Ovary (tissue), 9 donors: ENCODE results near the gene CTNND2. TPM values are rescaled to one million over a fixed set of nuclear protein-coding genes. Genes with fewer than 3 reads are reported as not detected.

ENCODE experiments used
- DNase-seq, 5 donors: peaks; one replicate each; pipeline ENCODE4 v3.0.0-alpha.2; 2019 to 2020
- H3K27ac ChIP-seq, 2 donors: fragments of 200-600 bp; one replicate each; pipeline versions ENCODE4 v1.5.1 to v1.8.0; 2019 to 2022
- H3K27me3 ChIP-seq: fragments of 200-600 bp; one replicate; pipeline ENCODE4 v1.8.0; 2022
- H3K36me3 ChIP-seq: fragments of 200-600 bp; sonication (generic); one replicate; pipeline ENCODE4 v1.5.1; 2019
- H3K4me1 ChIP-seq: one replicate; pipeline ENCODE4 v1.8.1; 2013; ENCODE audit warnings: mild to moderate bottlenecking, moderate library complexity; ENCODE audit not compliant: insufficient read depth
- H3K4me3 ChIP-seq: fragments of 200-600 bp; sonication (generic); one replicate; pipeline ENCODE4 v1.5.1; 2017
- H3K9me3 ChIP-seq, 2 donors: fragments of 200-600 bp in 1 of 2; sonication (generic) in 1 of 2; one replicate each; pipeline versions ENCODE4 v1.5.1 to v1.8.1; 2013 to 2019; ENCODE audit warnings: mild to moderate bottlenecking in 1 of 2, moderate library complexity in 1 of 2
- EP300 ChIP-seq: sonication (generic); formaldehyde crosslinking; IDR thresholded peaks from one replicate; pipeline ENCODE4 v1.6.1; 2017; ENCODE audit warnings: antibody characterized with exemption
- POLR2A ChIP-seq: fragments of 450-650 bp; IDR thresholded peaks from one replicate; pipeline ENCODE4 v1.6.1; 2017; ENCODE audit warnings: antibody characterized with exemption, mild to moderate bottlenecking, moderate library complexity
- WGBS, 3 donors: extraction: QIAGEN DNeasy Blood & Tissue Kit in 1 of 3; methylation state at CpG; one replicate each; pipeline versions ENCODE4 v1.1.5 to v1.1.7; 2013 to 2017; 5-methylcytosine and 5-hydroxymethylcytosine counted together
- intact Hi-C, 4 donors: fragments of 100-400 bp; cut with DNase I; formaldehyde crosslinking; loops; one replicate each; pipeline versions ENCODE4 v1.11.0 to v1.15.1; 2022 to 2023
- polyA plus RNA-seq, 2 donors: library from polyadenylated mRNA; stranded (reverse); fragments of 200-250 nt in 1 of 2; fragments of 350-450 nt in 1 of 2; fragmentation: Illumina TruSeq in 1 of 2; extraction: RNeasy Lipid Tissue Mini Kit (QIAGEN cat#74804) in 1 of 2; gene quantifications; one replicate each; pipeline ENCODE4 v1.2.3, GENCODE V29; 2013 to 2014
- total RNA-seq, 7 donors: library from RNA; depleted of rRNA in 2 of 7; stranded (reverse); fragments of >200 nt in 2 of 7; fragmentation: NEBNext Ultra II Directional in 3 of 7; extraction: Animal tissue kit (Norgen Biotek cat#: 25700) in 3 of 7; gene quantifications; one replicate each; pipeline versions ENCODE4 v1.1.0 to v1.2.4, GENCODE V29; 2016 to 2023
- TF ChIP-seq, protein P1 (sequence below), 3 donors: fragments of 450-650 bp in 2 of 3; fragments of 200-600 bp in 1 of 3; IDR thresholded peaks; one replicate each; pipeline versions ENCODE4 v1.5.1 to v1.8.0; 2016 to 2022; ENCODE audit warnings: antibody characterized with exemption in 3 of 3, mild to moderate bottlenecking in 1 of 3
- donor health status: DM: no; HTN: no; CAD: no; lungs with moderate emphysema.
- donor health status: DM: no; HTN: no; CAD: no.
- donor health status: Bipolar disorder and iron deficiency.
- donor health status: DM: yes; HTN: yes; CAD: no.
- donor health status: DM: no; HTN: no; CAD: no.
- donor health status: DM: yes; HTN: yes; CAD: no.

CTNND2 gene
- total and polyA plus RNA-seq, 9 donors: 0.52 to 13.2 (median 2.3) TPM

DNA sequence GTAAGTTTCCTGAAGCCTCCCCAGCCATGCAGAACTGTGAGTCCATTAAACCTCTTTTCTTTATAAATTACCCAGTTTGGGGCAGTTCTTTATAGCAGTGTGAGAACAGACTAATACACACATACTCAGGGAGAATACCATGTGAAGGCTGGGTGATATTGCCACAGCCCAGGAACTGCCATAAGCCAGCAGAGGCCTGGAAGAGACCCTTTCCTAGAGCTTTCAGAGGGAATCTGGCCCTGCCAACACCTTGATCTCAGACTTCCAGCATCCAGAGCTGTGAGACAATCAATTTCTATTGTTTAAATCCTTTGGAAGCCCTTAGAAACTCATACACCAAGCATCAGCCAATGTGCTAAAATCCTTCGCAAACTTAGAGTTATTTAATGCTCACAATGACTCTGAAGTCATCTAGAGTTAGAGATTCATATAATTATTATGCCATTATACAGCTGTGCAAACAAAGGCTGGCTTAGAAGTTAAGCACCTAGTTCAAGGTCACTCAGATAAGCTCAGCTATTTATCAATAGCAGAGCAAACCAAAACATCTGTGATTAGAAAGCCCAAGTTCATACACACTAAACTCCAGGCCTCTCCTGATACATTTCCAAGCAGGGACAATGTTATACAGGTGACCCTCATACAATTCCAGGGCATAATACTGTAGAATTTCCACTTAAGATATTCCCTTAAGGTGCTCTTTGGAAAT, 611.4 kb downstream of the CTNND2 start:
- no peaks in the 10 kb centered on the region for H3K9me3 ChIP-seq

DNA sequence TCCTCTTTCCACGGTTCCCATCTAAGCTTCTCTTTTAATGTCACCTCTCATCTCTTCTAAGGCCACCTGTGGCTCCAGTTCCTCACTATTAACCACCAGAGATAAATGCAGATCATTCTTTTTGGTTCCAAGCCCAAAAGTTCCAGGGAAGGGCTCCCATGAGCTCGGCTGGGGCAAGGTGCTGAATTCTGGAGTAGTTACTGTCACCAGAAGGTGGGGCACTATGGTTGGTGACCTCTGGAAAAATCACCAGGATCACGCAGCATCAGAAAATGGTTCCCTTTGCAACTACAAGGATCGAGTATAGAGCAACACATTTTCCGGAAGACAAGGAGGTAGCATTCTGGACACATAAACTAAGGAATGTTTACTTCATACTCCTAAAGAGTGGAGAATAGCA, 614.5 kb downstream of the CTNND2 start:
- no peaks in the 10 kb centered on the region for H3K36me3 ChIP-seq
- intact Hi-C loops: no loop called here
- TF ChIP-seq POLR2A (no peak), EP300 (no peak)
- TF ChIP-seq, protein P1, sequence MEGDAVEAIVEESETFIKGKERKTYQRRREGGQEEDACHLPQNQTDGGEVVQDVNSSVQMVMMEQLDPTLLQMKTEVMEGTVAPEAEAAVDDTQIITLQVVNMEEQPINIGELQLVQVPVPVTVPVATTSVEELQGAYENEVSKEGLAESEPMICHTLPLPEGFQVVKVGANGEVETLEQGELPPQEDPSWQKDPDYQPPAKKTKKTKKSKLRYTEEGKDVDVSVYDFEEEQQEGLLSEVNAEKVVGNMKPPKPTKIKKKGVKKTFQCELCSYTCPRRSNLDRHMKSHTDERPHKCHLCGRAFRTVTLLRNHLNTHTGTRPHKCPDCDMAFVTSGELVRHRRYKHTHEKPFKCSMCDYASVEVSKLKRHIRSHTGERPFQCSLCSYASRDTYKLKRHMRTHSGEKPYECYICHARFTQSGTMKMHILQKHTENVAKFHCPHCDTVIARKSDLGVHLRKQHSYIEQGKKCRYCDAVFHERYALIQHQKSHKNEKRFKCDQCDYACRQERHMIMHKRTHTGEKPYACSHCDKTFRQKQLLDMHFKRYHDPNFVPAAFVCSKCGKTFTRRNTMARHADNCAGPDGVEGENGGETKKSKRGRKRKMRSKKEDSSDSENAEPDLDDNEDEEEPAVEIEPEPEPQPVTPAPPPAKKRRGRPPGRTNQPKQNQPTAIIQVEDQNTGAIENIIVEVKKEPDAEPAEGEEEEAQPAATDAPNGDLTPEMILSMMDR (IDR thresholded peaks at IDR 0.05): no peak
- H3K27ac ChIP-seq: no peak overlapping the region
- DNase-seq: no peak
- H3K27me3 ChIP-seq: no peaks in the 10 kb centered on the region
- no peak overlapping the region for H3K4me3 ChIP-seq
- 83 to 87% (median 85%) methylated on average over 5 of the region's 5 CpGs for WGBS, 3 donors
- no peaks in the 10 kb centered on the region for H3K4me1 ChIP-seq
- H3K9me3 ChIP-seq: no peaks in the 10 kb centered on the region

More for the DNA sequence above, 611.4 kb downstream of the CTNND2 start:
- intact Hi-C loops: no loop called here
- H3K27me3 ChIP-seq: no peaks in the 10 kb centered on the region
- WGBS, 3 donors: 46 to 76% (median 70%) methylated on average over 1 of the region's 1 CpG
- no peak for DNase-seq
- no peak for TF ChIP-seq EP300
- TF ChIP-seq, protein P1 (IDR thresholded peaks at IDR 0.05): no peak
- TF ChIP-seq POLR2A: no peak
- H3K4me1 ChIP-seq: no peaks in the 10 kb centered on the region
- H3K4me3 ChIP-seq: no peak overlapping the region
- H3K27ac ChIP-seq: no peak overlapping the region
- no peaks in the 10 kb centered on the region for H3K36me3 ChIP-seq

DNA sequence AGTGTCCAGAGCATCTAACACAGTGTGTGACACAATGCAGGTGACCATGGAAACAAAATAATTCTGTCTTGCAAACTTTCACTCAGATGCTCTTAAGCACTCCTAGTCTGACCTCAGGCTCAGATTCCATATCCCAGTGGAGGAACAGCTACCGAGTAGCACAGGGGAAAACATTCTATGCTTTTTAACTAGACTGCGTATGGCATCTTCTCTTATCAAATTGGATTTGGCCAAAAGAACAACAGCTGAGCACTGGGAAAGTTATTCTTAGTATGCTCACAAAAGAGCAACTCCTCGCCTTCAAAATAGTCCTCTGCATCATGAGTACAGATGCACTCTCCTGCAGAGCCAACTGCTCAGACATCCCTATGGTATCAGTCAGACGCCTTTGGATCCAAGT, 615.0 kb downstream of the CTNND2 start:
- Histone ChIP-seq H3K27me3 (no peaks in the 10 kb centered on the region), H3K4me1 (no peaks in the 10 kb centered on the region), H3K9me3 (no peaks in the 10 kb centered on the region), H3K27ac (no peak overlapping the region), H3K36me3 (no peaks in the 10 kb centered on the region), H3K4me3 (no peak overlapping the region)
- intact Hi-C loops: no loop called here
- DNase-seq: no peak
- WGBS, 3 donors: 17 to 41% (median 18%) methylated on average over 4 of the region's 4 CpGs
- TF ChIP-seq, protein P1 (IDR thresholded peaks at IDR 0.05): no peak
- TF ChIP-seq POLR2A (no peak), EP300 (no peak)

DNA sequence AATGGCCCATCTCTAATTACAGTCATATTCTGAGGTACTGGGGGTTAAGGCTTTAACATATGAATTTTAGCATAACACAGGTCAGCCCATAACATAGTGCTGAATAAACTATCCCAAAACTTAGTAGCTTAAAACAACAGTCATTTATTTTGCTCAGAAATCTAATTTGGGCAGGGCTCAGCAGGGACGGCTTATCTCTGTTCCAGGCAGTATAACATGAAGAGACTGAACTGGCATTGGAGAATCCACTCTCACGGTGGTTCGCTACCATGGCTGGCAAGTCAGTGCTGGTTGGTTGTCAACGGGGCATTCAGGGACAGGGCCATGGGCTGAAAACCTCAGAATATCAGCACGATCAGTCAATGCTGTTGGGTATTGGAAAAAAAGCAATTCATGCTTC, 622.4 kb downstream of the CTNND2 start:
- Histone ChIP-seq H3K9me3 (no peaks in the 10 kb centered on the region), H3K27ac (no peak overlapping the region), H3K27me3 (no peaks in the 10 kb centered on the region), H3K4me1 (no peaks in the 10 kb centered on the region), H3K4me3 (no peak overlapping the region), H3K36me3 (no peaks in the 10 kb centered on the region)
- TF ChIP-seq, protein P1 (IDR thresholded peaks at IDR 0.05): no peak
- no peak for TF ChIP-seq POLR2A
- no peak for TF ChIP-seq EP300
- 79 to 95% (median 85%) methylated on average over 5 of the region's 5 CpGs for WGBS, 3 donors
- no peak for DNase-seq
- intact Hi-C loops: no loop called here
